Measurements from ENCODE around the gene SERPINB7. TPM values are rescaled to one million over a fixed set of nuclear protein-coding genes. Genes with fewer than 3 reads are reported as not detected.

Gene SERPINB7
- total and polyA plus RNA-seq, 8 donors = 0.24 to 0.32 TPM; not detected in 6

GRCh38 chr18:63799189-63799588, 24.0 kb downstream of the SERPINB7 start:
- Histone ChIP-seq H3K4me3 (no peak overlapping the region), H3K4me1 (no peaks in the 10 kb centered on the region), H3K36me3 (no peaks in the 10 kb centered on the region), H3K27ac (no peak overlapping the region), H3K27me3 (no peaks in the 10 kb centered on the region), H3K9me3 (no peaks in the 10 kb centered on the region)
- intact Hi-C loops (cut with DNase I) = no loop called here
- ATAC-seq (no peak), DNase-seq (no peak)
- TF ChIP-seq CTCF (IDR thresholded peaks at IDR 0.05) = no peak

GRCh38 chr18:63801343-63801742, 26.1 kb downstream of the SERPINB7 start:
- ATAC-seq = no peak
- Histone ChIP-seq H3K9me3 (no peaks in the 10 kb centered on the region), H3K4me3 (no peak overlapping the region), H3K27ac (no peak overlapping the region), H3K36me3 (no peaks in the 10 kb centered on the region), H3K27me3 (no peaks in the 10 kb centered on the region), H3K4me1 (no peaks in the 10 kb centered on the region)
- no peak for DNase-seq
- intact Hi-C loops (cut with DNase I) = no loop called here
- TF ChIP-seq CTCF (IDR thresholded peaks at IDR 0.05) = no peak

GRCh38 chr18:63808125-63808524, 32.9 kb downstream of the SERPINB7 start:
- TF ChIP-seq CTCF (IDR thresholded peaks at IDR 0.05) = no peak
- H3K27ac ChIP-seq = no peak overlapping the region
- DNase-seq (no peak), ATAC-seq (no peak)
- no peaks in the 10 kb centered on the region for H3K4me1 ChIP-seq
- intact Hi-C loops (cut with DNase I) = no loop called here
- H3K27me3 ChIP-seq = no peaks in the 10 kb centered on the region
- no peaks in the 10 kb centered on the region for H3K36me3 ChIP-seq
- H3K9me3 ChIP-seq = no peaks in the 10 kb centered on the region
- H3K4me3 ChIP-seq = no peak overlapping the region

- no peak overlapping the region for H3K4me3 ChIP-seq
- H3K4me1 ChIP-seq = no peaks in the 10 kb centered on the region
- no peaks in the 10 kb centered on the region for H3K36me3 ChIP-seq
- ATAC-seq (peak; percentile 45), DNase-seq (no peak)
- no peaks in the 10 kb centered on the region for H3K27me3 ChIP-seq
- no peak overlapping the region for H3K27ac ChIP-seq
- intact Hi-C loops (cut with DNase I) = no loop called here
- TF ChIP-seq CTCF (IDR thresholded peaks at IDR 0.05) = no peak
- H3K9me3 ChIP-seq = peaks cover 0 to 11% of the 10 kb centered on the region in 2 donors
Observed at GRCh38 chr18:63817441-63818051, 42.3 kb downstream of the SERPINB7 start.

DNA sequence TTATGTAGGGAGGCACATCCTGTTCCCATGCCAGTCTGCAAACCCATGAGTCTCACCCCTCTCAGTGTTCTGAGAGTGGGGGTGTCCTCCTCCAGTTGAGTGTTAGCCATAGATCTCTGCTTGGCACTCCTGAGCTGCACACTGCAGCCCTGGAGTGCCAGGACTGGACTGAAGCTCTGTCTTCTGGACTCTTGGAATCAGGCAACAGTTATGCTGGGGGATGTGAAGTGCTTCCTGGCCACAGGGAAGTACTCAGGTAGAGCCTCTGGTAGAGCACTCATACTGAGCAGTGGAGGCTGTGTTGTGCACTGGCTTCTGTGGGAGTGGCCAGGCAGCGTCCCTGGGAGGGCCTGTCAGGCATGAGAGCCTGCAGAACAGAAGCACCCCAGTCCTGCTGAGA, 43.0 kb downstream of the SERPINB7 start:
- no peak overlapping the region for H3K27ac ChIP-seq
- no peaks in the 10 kb centered on the region for H3K36me3 ChIP-seq
- H3K4me3 ChIP-seq = no peak overlapping the region
- no peak for TF ChIP-seq CTCF (IDR thresholded peaks at IDR 0.05)
- peak; percentile 37 for ATAC-seq
- no peak for DNase-seq
- no peaks in the 10 kb centered on the region for H3K27me3 ChIP-seq
- H3K9me3 ChIP-seq = peaks cover 0 to 11% of the 10 kb centered on the region in 2 donors
- H3K4me1 ChIP-seq = no peaks in the 10 kb centered on the region
- intact Hi-C loops (cut with DNase I) = no loop called here

Data from left lung (tissue), 10 donors.